Hippocampal formation (tissue), 2 donors: Measurements from ENCODE around the gene FANCM.

Experiments
- DNase-seq, 2 donors: peaks; one replicate each; lab custom pipeline; 2025; lab: John Stamatoyannopoulos, UW

The FANCM gene

DNA sequence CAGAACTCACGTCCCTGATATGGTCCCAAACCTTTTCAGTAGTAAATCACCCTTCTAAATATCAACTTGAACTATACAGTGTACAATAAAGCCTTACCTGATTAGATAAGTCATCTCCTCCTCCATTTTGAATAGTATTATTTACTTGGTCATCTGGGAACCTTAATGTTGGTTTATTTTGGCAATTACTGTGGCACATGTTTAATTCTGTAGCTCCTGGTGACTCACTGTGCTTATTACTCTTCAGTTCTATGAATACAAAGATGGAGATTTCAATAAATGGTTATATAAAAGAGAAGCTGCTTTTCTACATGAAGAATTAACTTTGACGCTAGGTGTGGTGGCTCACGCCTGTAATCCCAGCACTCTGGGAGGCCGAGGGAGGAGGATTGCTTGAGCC is 91.8 kb downstream of the FANCM start:
- no peak for DNase-seq

DNA sequence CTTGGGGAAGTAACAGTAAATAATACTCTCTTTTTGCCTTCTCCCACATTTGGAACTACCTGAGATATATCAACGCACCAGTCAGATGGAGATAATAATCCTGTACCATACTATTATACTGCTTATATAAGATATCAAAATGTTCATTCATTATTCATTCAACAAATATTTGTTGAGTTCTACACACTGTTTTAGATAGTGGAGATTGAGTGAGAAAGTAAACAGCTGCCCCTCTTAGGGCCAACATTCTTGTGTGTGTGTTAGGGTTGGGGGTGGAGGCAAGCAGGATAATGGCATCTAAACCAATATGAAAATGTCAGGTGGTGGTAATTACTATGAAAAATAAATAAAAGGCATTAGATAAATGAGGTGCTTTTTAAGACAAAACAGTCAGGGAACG is 103.3 kb downstream of the FANCM start:
- DNase-seq = no peak

GRCh38 chr14:45242706-45243105 is 107.0 kb downstream of the FANCM start:
- no peak for DNase-seq

GRCh38 chr14:45246151-45246550 is 110.4 kb downstream of the FANCM start:
- DNase-seq = no peak

GRCh38 chr14:45246691-45247090 is 111.0 kb downstream of the FANCM start:
- DNase-seq = no peak

- DNase-seq = no peak
Observed at GRCh38 chr14:45247427-45247826, 111.7 kb downstream of the FANCM start.

DNA sequence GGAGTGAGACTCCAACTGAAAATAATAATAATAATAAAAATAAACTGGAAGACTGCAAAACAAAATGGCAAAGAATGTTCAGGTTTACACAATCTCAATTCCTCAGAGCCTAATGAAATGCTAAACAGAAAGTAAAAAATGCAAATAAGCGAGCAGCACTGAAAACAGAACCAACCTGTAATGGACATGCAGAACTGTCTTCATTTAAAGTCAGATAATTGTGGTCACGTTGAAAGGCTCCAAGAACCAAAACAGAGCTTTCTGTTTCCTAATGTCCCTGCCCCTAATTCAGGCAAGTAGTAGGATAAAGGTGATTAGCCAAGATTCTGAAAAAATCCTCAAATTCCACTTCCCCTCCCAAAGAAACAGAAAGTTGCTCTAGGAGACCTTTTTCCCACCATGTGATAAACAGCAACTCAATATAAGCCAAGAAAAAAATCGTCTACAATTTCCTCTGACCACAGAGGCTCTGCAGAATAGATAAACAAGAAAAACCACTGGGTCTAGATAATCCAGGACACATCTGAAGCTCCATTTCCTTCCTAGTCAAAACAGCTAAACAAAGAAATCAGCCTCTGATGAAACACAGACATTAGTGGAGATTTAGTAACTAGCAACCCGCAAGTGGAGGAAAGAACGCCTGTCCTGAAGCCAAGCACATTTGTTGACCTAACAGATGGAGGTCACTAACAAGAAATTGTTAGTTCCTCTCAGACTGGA is 114.3 kb downstream of the FANCM start:
- peak in 1 of 2 donors; percentile 13 for DNase-seq
